Measurements from ENCODE around the gene TMTC2. TPM values are rescaled to one million over a fixed set of nuclear protein-coding genes. Genes with fewer than 3 reads are reported as not detected.

The TMTC2 gene
- total and polyA plus RNA-seq, 2 experiments from 2014 or later = 1.5 to 12.0 TPM

GRCh38 chr12:83018088-83018487 lies 331.4 kb downstream of the TMTC2 start:
- H4K20me1 ChIP-seq (ENCODE audit: insufficient read depth, poor library complexity, severe bottlenecking) = no peaks in the 10 kb centered on the region
- H3K36me3 ChIP-seq (replicated peaks; ENCODE audit: insufficient read depth, low read depth) = no peaks in the 10 kb centered on the region
- TF ChIP-seq EZH2 (IDR thresholded peaks at IDR 0.05; ENCODE audit: borderline replicate concordance) (no peak), EZH2phosphoT487 (IDR thresholded peaks at IDR 0.05; ENCODE audit: low read depth, severe bottlenecking, unreplicated experiment) (no peak), CTCF (IDR thresholded peaks at IDR 0.05; ENCODE audit: poor library complexity) (no peak)
- no peak overlapping the region for H3K4me2 ChIP-seq
- no peaks in the 10 kb centered on the region for H3K4me1 ChIP-seq (ENCODE audit: insufficient read depth)
- 63% methylated on average over 4 of the region's 4 CpGs for WGBS (ENCODE audit: low lambda C conversion rate, missing lambda C conversion rate)
- DNase-seq (ENCODE audit: low spot score) = peak; percentile 20
- no peak overlapping the region for H2AFZ ChIP-seq
- no peak overlapping the region for H3K27ac ChIP-seq
- no peaks in the 10 kb centered on the region for H3K9me2 ChIP-seq (replicated peaks; ENCODE audit: insufficient read depth)
- H3K79me2 ChIP-seq = no peaks in the 10 kb centered on the region
- no peaks in the 10 kb centered on the region for H3K9me3 ChIP-seq (ENCODE audit: low read depth)
- no peak overlapping the region for H3K4me3 ChIP-seq
- no peaks in the 10 kb centered on the region for H3K27me3 ChIP-seq

- H3K4me3 ChIP-seq = no peak overlapping the region
- 77% methylated on average over 7 of the region's 7 CpGs for WGBS (ENCODE audit: low lambda C conversion rate, missing lambda C conversion rate)
- no peak for DNase-seq (ENCODE audit: low spot score)
Measured at GRCh38 chr12:83027021-83027723, 340.5 kb downstream of the TMTC2 start.

GRCh38 chr12:83031196-83031595 lies 344.5 kb downstream of the TMTC2 start:
- no peaks in the 10 kb centered on the region for H4K20me1 ChIP-seq (ENCODE audit: insufficient read depth, poor library complexity, severe bottlenecking)
- no peaks in the 10 kb centered on the region for H3K9me3 ChIP-seq (ENCODE audit: low read depth)
- no peaks in the 10 kb centered on the region for H3K79me2 ChIP-seq
- no peak overlapping the region for H2AFZ ChIP-seq
- no peak for DNase-seq (ENCODE audit: low spot score)
- H3K27ac ChIP-seq = no peak overlapping the region
- H3K27me3 ChIP-seq = no peaks in the 10 kb centered on the region
- H3K4me3 ChIP-seq = no peak overlapping the region
- TF ChIP-seq EZH2phosphoT487 (IDR thresholded peaks at IDR 0.05; ENCODE audit: low read depth, severe bottlenecking, unreplicated experiment) (no peak), CTCF (IDR thresholded peaks at IDR 0.05; ENCODE audit: poor library complexity) (no peak), EZH2 (IDR thresholded peaks at IDR 0.05; ENCODE audit: borderline replicate concordance) (no peak)
- 60% methylated on average over 2 of the region's 2 CpGs for WGBS (ENCODE audit: low lambda C conversion rate, missing lambda C conversion rate)
- H3K4me2 ChIP-seq = no peak overlapping the region
- H3K36me3 ChIP-seq (replicated peaks; ENCODE audit: insufficient read depth, low read depth) = no peaks in the 10 kb centered on the region
- no peaks in the 10 kb centered on the region for H3K9me2 ChIP-seq (replicated peaks; ENCODE audit: insufficient read depth)
- H3K4me1 ChIP-seq (ENCODE audit: insufficient read depth) = no peaks in the 10 kb centered on the region

More at GRCh38 chr12:83027021-83027723, 340.5 kb downstream of the TMTC2 start:
- Histone ChIP-seq H3K9me3 (ENCODE audit: low read depth) (no peaks in the 10 kb centered on the region), H3K4me1 (ENCODE audit: insufficient read depth) (no peaks in the 10 kb centered on the region), H3K27ac (no peak overlapping the region), H3K79me2 (no peaks in the 10 kb centered on the region), H4K20me1 (ENCODE audit: insufficient read depth, poor library complexity, severe bottlenecking) (no peaks in the 10 kb centered on the region), H2AFZ (no peak overlapping the region), H3K9me2 (replicated peaks; ENCODE audit: insufficient read depth) (no peaks in the 10 kb centered on the region), H3K36me3 (replicated peaks; ENCODE audit: insufficient read depth, low read depth) (no peaks in the 10 kb centered on the region), H3K27me3 (no peaks in the 10 kb centered on the region), H3K4me2 (no peak overlapping the region)
- TF ChIP-seq CTCF (IDR thresholded peaks at IDR 0.05; ENCODE audit: poor library complexity) = no peak
- no peak for TF ChIP-seq EZH2 (IDR thresholded peaks at IDR 0.05; ENCODE audit: borderline replicate concordance)

All from hepatocyte (in vitro differentiated cells).